HK-2 (cell line): ENCODE data around the gene SLITRK3.
"Not testable (repeated sequence)": the region's sequence is repeated elsewhere in the genome, so short reads cannot be mapped to it uniquely, and the experiment has no call there.

Experiments
- DNase-seq: peaks from one replicate; pipeline ENCODE4 v3.0.0-alpha.2; 2018; ENCODE audit not compliant: unreplicated experiment

The SLITRK3 gene

GRCh38 chr3:165191491-165191890, 4.7 kb downstream of the SLITRK3 start:
- DNase-seq, result no peak

- DNase-seq, result no peak
Observed at GRCh38 chr3:165188452-165188851, 7.7 kb downstream of the SLITRK3 start.

- peak; percentile 65 for DNase-seq
Observed at GRCh38 chr3:165185707-165186327, 10.4 kb downstream of the SLITRK3 start.

GRCh38 chr3:165181556-165181955, 14.6 kb downstream of the SLITRK3 start:
- no peak for DNase-seq

GRCh38 chr3:165170236-165170635, 25.9 kb downstream of the SLITRK3 start:
- DNase-seq, result no peak

GRCh38 chr3:165169368-165169767, 26.8 kb downstream of the SLITRK3 start:
- DNase-seq, result no peak

- no peak for DNase-seq
Observed at GRCh38 chr3:165162883-165163282, 33.3 kb downstream of the SLITRK3 start.

GRCh38 chr3:165159760-165160421, 36.3 kb downstream of the SLITRK3 start:
- DNase-seq, result no peak

- no peak for DNase-seq
Observed at GRCh38 chr3:165158011-165158410, 38.2 kb downstream of the SLITRK3 start.

- DNase-seq, result no peak
Observed at GRCh38 chr3:165156757-165157420, 39.3 kb downstream of the SLITRK3 start.

GRCh38 chr3:165148876-165149441, 47.2 kb downstream of the SLITRK3 start:
- DNase-seq, result no peak

- DNase-seq, result no peak
Observed at GRCh38 chr3:165144271-165144670, 51.9 kb downstream of the SLITRK3 start.

GRCh38 chr3:165139918-165140317, 56.3 kb downstream of the SLITRK3 start:
- DNase-seq, result not testable (repeated sequence)
